Measurements from ENCODE around the gene TP73.
A peak's percentile ranks its signal among the peaks of the same experiment; 100 is the strongest.

TP73 gene

DNA sequence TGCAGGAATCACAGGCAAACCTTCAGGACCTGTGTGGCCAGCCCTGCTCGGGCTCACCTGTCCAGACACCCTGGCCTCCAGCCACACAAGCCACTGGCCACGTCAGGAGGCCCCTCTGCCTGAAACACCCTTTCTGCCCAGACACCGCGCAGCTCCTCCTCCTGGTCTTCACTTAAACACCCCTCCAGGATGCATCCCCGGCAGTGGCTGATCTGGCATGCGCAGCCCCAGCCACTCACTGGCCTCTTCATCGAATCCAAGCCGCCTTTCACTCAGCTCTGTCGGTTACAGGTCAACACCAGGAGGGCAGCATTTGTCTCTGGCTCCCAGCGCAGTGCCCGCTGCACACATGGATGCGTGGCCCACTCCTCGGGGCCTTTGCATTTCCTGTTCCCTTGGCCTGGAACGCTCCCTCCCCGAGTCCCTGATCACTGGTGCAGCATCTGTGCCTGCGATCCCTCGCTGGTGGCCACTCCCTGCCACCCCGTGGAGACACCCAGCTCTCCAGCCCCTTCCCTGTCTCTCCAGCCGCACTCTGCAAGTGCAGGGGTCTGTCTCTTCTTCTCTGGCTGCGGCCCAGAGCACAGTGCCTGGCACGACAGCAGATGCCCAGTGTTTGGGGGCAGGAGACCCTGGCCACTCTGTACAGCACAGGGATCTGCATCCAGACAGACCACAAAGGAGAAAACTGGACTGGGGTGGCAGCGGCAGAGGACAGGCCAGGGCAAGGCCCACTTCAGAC lies 18.1 kb upstream of the TP73 start:
- no peak for DNase-seq (ENCODE audit: low spot score)

DNA sequence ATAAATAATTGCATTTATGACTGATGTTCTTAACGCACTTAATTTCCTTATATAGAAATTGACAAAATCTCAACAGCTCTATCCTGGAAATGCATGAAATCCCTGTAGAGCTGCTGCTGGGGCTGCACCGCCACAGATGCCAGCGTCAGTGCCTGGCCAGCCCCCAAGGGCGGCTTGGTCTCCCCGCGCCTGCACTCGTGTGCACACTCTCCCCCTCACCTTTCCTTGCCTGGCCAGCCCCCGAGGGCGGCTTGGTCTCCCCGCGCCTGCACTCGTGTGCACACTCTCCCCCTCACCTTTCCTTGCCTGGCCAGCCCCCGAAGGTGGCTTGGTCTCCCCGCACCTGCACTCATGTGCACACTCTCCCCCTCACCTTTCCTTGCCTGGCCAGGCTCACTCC lies 16.2 kb upstream of the TP73 start:
- no peak for DNase-seq (ENCODE audit: low spot score)

DNA sequence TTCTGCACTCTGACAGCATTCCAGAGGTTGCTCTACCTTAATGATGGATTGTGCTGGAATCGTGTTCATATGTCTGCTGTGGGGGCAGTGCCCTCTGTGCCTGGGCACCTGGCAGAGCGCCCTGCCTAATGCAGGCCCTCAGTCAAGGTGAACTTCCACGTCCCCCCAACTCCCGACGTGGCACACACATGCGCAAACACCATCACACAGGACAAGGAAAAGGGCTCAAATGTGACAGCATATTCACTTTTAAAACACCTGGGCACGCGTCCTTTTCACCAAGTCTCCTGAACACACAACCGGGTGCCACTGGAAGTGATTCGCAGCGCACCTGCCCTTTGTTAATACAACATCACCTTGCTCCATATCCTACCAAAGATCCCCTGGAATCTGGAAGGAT lies 15.8 kb upstream of the TP73 start:
- no peak for DNase-seq (ENCODE audit: low spot score)

DNA sequence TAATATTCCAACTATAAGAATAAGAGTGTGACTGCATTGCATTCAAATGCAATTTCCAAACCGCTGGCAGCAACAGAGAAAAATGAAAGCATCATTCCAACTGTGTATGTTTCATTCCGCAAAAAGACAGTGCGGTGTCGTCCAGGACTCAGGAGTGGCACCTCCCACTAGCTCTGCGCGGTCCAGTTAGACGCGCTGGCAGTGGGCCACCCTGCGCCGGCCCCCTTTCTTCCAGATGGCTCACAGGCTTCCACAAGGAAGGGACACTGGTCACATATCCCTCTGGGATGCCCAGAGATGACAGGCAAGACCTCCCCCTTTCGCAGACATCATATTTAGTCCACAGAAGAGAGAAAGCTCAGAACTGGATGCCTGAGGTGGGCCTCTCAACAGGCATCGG lies 14.3 kb upstream of the TP73 start:
- no peak for DNase-seq (ENCODE audit: low spot score)

DNA sequence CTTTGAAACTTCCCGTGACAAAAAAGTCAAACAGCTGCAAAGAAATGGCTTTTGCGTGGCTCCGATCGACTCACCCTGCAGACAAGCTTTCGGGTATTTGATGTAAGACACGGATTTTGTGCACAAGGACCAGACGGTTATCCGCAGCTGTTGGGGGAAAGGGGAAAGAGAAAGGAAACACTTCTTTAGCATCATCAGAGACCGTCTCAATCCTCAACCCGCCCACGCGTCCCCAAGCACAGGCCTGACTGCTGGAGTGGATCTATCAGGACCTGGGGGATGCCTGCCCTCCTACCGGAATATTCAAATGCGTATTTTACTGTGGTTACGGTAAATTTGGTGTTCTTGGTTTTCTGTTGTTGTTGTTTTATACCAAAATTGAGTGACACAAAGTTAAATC lies 13.6 kb upstream of the TP73 start:
- no peak for DNase-seq (ENCODE audit: low spot score)

DNA sequence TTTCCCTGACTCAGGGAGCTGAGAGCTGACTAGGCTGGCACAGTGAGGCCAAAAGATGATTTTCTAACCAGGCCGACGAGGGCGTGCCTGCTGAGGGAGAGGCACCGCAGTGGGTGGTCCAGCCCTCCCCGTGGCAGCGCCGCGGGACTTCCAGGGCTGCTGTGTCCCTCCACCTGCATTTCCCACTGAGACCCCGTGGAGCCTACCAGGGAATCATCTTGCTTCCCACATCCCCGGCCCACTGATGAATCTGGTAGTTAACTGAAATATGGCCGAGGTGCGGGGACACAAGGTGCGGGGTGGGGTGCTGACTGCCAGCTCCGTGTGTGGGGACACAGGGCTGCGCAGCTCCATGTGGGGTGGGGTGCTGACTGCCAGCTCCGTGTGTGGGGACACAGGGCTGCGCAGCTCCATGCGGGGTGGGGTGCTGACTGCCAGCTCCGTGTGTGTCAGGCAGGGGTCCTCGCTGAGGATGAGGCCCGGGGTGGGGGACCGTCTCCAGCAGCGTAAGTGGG lies 12.9 kb upstream of the TP73 start:
- no peak for DNase-seq (ENCODE audit: low spot score)

DNA sequence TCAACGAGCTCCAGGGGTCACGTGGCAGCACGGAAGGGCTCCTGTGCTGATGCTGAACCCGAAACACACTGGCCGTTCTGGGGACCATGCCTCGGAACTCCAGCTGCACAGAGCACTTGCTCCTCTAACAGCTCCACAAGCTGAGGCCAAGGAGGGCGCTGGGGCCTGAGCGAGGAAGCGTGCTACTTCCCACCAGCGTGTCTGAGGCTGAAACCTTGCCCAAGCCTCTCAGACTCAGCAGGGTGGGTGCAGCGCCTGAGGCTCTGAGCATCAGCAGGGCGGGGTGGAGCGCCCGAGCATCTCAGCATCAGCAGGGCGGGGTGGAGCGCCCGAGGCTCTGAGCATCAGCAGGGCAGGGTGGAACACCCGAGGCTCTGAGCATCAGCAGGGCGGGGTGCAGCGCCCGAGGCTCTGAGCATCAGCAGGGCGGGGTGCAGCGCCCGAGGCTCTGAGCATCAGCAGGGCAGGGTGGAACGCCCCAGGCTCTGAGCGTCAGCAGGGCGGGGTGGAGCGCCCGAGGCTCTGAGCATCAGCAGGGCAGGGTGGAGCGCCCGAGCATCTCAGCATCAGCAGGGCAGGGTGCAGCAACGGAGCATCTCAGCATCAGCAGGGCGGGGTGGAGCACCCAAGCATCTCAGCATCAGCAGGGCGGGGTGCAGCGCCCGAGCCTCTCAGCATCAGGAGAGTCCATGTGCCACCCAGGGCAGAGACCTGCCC lies 12.0 kb upstream of the TP73 start:
- DNase-seq (ENCODE audit: low spot score): no peak

DNA sequence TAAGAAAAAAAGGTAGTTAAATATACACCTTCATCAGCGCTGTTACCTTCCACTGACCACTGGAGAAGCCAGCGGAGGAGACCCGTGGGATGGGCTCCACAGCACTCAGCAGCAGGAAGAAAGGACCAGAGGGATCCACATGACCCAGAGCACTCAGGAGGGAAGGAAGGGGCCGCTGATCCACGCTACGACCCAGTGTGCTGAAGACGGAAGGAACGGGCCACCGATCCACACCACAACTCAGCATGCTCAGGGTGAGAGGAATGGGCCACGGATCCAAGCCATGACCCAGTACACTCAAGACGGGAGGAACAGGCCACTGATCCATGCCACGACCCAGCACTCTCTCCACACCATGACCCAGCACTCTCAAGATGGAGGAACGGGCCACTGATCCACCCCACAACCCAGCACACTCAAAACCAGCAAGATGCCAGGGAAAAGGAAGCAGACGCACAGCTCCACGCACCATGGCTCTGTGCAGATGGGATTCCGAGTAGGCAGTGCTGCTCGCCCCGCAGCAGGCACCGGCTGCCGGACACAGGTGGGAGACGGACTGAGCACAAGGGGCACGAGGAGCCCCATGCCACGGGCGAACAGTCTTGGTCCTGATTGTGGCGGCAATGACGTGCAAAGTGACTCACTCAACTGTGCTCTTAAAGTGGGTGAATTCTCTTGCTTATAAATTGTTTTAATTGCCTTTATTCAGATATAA lies 11.1 kb upstream of the TP73 start:
- DNase-seq (ENCODE audit: low spot score): no peak

DNA sequence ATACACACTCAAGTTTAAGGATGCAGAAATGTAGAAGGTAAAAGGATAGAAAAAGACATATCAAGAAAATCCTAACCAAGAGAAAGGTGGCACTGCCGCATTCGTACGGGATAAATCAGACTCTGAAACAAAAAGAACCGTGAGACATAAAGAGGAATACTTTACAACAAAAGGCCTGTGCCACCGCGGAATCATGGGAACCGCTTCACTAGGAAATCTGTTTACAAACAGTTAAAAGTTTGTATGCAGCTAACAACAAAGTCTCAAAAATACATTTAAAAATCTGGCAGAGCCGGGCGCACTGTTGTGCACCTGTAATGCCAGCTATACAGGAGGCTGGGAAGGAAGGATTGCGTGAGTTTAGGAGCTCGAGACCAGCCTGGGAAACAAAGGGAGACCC lies 10.5 kb upstream of the TP73 start:
- DNase-seq (ENCODE audit: low spot score): no peak

DNA sequence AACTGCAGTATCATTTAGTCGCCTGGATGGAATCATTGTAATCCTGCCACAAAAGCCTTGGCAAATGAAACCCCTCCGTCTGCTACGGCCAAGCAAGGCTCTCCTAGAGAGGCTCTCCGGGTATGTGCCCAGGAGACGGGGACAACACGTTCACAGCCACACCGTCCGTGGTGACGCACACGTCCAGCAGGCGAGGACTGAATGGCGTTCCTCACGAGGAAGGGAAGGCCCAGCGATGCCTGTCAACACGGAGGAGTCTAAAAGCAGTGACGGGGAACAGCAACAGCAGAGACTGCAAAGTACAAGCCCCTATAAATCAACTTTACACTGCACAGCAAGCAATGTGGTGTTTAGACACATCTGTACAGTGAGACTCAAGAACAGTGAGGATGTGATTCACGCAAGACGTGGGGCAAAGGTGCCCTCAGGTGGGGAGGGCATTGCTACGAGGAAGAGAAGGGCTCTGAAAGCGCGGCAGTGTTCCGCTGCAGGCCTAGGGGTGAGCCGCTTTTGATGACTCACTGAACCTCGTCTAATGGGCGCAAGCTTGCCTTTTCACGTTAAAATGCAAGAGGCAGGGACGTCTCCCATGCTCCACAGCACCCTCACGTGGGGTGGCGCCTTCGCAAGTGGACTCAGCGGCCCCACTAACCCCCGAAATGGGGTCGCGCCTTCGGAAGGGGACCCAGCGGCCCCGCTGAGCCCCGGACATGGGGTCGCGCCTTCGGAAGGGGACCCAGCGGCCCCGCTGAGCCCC lies 9.2 kb upstream of the TP73 start:
- no peak for DNase-seq (ENCODE audit: low spot score)

DNA sequence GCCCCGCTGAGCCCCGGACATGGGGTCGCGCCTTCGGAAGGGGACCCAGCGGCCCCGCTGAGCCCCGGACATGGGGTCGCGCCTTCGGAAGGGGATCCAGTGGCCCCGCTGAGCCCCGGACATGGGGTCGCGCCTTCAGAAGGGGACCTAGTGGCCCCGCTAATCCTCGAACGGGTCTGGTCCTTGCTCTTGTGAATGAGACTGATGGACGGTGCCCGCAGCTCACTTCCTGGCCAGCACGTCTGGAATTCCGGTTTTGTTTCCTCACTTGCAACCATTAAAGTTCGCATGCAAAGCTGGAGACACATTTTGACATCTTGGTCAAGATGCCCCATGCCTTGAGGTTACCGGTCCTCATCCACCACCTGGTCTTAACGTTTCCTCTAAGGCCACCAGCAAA lies 8.0 kb upstream of the TP73 start:
- no peak for DNase-seq (ENCODE audit: low spot score)

DNA sequence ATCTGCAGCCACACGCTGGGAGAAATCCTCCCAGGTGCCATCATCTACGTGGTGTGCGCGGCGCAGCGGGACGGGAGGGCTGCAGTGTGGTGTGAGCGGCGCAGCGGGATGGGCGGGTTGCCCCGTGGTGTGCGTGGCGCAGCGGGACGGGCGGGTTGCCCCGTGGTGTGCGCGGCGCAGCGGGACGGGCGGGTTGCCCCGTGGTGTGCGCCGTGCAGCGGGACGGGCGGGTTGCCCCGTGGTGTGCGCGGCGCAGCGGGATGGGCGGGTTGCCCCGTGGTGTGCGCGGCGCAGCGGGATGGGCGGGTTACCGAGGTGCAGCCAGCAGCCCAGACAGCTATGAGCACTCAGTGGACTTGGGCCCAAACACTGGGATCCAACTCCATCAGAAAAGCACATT lies 7.1 kb upstream of the TP73 start:
- no peak for DNase-seq (ENCODE audit: low spot score)

DNA sequence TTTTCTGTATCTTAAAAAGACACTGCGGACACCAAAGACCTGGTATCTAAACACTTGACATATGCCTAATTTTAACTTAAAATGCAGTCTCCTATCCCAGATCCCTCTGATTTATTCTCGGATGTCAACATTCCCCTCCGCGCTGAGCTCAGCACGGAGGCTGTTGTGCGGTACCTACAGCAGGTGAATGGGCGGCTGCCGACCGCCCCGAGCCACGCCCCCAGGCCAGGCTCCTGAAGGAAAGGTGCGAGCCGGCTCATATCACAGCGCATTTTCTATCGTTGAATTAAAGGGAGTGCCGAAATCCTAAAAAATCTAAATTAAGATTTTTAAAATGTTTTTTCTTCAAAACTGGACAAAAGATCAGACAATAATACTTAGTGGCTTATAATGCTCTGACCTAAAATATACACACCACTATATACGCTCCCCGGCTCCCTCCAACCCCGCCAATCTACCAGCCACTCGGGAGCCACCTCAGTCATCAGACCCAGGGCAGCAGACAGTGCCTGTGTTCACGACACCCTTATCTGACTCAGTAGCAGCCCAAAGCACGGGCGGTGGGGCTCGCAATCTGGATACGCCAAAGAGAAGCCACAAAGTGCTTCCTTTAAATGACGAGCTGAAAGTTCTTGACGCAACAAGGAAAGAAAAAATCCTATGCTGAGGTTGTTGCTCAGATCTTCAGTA lies 6.5 kb upstream of the TP73 start:
- DNase-seq (ENCODE audit: low spot score): no peak

DNA sequence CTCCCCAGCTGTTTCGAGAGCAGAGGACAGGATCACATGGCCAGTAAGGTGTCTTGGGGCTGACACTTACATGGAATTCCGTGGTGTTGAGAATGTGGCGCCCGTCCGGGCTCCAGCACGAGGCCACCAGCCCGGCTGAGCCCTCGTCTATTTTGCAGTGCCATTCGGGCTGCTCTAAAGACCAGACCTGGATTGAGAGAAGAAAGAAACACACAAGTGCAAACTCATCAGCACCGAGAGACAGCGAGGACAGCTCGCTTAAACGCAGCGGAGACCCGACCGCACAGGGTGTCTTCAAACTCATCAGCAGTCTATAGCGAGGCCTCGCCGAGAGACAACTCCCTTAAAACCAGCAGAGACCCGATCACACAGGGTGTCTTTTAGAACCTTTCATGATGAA lies 5.7 kb upstream of the TP73 start:
- no peak for DNase-seq (ENCODE audit: low spot score)

DNA sequence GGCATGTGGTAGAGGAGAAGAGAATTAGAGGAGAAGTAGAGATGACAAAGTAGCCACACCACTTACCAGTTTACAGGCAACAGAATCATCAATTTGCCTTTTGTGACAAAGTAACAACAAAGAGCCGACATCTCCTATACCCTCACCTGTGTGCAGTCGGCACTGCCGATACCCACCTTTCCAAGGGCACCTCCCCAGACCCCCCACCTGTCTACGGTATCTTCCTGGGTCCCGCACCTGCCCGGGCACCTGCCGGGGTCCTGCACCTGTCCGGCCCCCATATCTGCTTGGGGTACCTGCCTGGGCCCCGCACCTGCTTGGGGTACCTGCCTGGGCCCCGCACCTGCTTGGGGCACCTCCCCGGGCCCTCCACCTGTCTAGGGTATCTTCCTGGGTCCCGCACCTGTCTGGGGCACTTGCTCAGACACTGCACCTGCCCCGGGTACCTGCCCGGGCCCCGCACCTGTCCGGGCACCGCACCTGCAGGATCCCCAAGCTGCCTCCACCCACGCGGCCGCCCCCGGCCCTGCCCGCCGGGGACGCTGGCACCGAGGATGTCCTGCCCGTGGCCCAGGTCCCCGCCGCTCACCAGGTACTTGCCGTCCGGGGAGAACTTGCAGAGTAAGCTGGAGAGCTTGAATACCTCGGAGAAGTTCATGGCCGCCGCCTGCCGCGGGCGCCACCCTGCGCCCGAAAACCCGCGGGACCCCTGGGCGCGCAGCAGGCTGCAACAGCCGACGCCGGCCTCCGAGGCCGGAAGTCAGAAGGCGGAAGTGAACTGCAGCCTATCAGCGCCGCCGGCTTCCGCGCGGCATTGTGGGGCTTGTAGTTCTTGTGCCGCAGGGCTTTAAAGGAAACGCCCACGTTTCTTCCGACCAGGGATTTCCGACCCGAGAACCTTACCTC lies 2.7 kb upstream of the TP73 start, which contains the start of gene WRAP73:
Gene WRAP73 (minus strand): TSS at position 762 of the 906 bp plus-strand sequence. CDS start 104 bp downstream, at position 658.
- peak; percentile 90 for DNase-seq (ENCODE audit: low spot score)

DNA sequence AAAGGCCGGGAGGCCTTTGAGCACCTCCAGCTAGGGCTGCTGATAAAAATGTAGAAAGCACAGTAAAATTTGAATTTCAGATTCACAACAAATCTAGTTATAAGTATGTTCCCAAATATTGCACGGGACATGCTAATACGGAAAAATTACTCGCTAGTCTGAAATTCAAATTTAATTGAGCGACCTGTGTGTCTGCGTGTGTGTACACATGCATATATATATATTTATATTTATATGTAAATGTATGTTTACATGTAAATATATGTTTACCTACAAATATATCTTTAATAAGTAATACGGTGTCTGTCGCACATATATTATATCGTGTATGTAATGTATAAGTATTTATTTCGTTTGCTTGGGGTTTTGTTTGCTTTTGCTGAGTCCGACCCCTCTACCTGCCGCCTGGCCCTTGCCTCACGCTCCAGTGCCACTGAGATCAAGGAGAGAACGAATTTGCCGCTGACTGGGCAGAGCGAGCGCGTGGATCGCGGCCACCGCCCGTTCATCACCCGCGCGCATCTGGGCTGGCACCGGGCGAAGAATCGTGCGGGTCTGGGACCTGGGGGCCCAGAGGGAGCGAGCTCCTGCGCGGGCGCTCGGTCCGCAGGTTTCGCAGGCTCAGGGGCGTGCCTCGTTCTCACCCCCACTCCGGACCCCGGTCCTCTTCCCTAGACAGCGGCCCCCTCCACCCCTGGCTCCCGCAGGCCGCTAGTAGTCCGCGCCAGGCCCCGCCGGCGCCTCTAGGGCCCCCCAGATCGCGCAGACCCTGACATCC lies 1.9 kb upstream of the TP73 start:
- DNase-seq (ENCODE audit: low spot score): no peak

DNA sequence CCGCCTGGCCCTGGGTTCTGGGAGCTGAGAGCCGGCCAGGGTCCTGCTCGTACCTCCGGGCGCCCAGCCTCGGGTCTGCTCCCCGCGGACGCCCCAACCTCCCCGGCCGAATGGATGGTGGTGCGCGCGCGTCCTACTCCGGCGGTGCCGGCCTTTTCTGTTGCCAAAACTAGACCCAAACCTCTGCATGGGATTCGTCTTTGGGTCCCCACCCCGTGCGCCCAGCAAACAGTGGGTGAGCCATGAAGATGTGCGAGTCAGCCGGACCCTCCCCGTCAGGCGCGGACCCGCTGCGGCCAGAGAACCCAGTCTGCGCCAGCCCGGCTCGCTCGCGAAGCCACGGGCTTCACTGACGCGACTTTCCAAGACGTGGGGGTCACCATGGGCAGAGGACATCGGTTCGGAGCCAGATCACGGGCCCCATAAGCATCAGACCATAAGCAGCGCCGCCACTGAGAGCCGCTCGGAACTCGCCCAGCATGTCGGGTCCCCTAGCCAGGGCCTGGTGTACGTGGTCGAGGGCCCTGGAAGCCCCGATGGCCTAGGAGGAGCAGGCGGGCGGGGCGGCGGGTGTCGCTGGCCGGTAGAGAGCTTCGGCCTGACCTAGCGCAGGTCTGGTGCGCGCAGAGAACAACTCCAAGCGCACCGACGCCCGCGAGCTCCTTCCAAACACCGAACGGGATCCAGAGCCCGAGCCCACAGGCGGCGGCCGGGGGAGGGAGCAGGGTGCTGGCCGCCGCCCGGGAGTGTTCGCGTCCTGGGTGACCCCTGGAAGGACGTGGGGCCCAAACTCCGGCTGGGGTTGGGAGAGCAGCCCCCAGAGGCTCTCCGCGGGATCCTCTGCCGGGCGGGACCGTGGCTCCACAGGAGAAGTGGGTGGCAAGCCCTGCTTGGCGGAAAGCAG lies 1.0 kb upstream of the TP73 start:
- DNase-seq (ENCODE audit: low spot score): no peak

DNA sequence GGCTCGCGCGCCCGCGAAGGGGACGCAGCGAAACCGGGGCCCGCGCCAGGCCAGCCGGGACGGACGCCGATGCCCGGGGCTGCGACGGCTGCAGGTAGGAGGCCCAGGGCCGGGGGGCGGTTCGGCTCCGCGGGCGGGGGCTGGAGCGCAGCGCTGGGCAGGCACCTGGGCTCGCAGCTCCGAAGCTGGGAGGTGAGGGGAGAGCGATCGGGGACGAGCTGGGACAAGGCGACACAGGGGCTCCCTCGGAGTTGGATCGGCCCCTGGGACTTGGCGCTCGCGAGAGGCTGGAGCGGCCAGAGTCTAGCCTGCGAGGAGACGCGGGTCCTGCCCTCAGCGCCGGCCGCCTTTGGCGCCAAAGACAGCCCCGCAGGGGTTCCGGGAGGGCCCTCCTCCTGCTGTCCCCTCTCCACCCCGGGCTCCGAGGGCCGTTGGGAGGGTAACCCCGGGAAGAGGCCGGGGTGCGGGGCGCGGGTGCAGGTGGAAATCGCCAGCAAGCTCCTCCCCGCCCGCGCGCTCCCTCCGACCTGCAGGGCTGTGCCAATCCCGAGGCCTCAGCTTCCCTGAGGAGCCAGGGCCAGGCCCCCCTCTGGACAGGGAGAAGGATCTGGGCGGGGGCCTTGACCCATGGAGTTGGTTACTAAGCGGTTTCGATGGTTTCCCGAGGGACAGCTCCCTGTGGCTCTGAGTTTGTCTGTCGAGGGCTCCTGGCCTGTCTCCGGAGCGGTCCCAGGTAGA lies 401 bp downstream of the TP73 start:
- no peak for DNase-seq (ENCODE audit: low spot score)

Data from CD4-positive, alpha-beta T cell treated with Interleukin-15 for 4 hours (primary cell).